Mesenchymal stem cell (in vitro differentiated cells and primary cell): Measurements from ENCODE around the gene DDIT4L.
A peak's percentile ranks its signal among the peaks of the same experiment; 100 is the strongest.

Experiments
- DNase-seq: peaks from one replicate; pipeline ENCODE4 v3.0.0-alpha.2; 2013
- H2AFZ ChIP-seq: one replicate; pipeline ENCODE4 v1.6.1; 2013; ENCODE audit warnings: low read depth, mild to moderate bottlenecking, control low read depth, inconsistent platforms, low read length, moderate library complexity
- H2AK5ac ChIP-seq: 2 replicates; pipeline ENCODE4 v1.6.1; 2013; ENCODE audit warnings: low read length, moderate library complexity, mild to moderate bottlenecking, inconsistent platforms; ENCODE audit not compliant: severe bottlenecking
- H2BK120ac ChIP-seq: one replicate; pipeline ENCODE4 v1.6.1; 2013; ENCODE audit warnings: low read depth, mild to moderate bottlenecking, inconsistent platforms, low read length, moderate library complexity
- H2BK12ac ChIP-seq, 2 experiments: one replicate each; pipeline ENCODE4 v1.6.1; 2013; ENCODE audit warnings: inconsistent platforms in 2 of 2, low read length in 2 of 2, mild to moderate bottlenecking in 2 of 2, moderate library complexity in 2 of 2, control low read depth in 1 of 2
- H2BK15ac ChIP-seq: one replicate; pipeline ENCODE4 v1.6.1; 2013; ENCODE audit warnings: mild to moderate bottlenecking, low read depth, inconsistent platforms; ENCODE audit not compliant: poor library complexity, severe bottlenecking
- H2BK5ac ChIP-seq: 2 replicates; pipeline ENCODE4 v1.6.1; 2013; ENCODE audit warnings: low read depth, mild to moderate bottlenecking, low read length, control low read depth, inconsistent platforms; ENCODE audit not compliant: poor library complexity, severe bottlenecking
- H3K14ac ChIP-seq, 2 experiments: one replicate each; pipeline ENCODE4 v1.6.1; 2013; ENCODE audit warnings: inconsistent platforms in 2 of 2, low read length in 2 of 2, control low read depth in 1 of 2, mild to moderate bottlenecking in 1 of 2, moderate library complexity in 1 of 2
- H3K18ac ChIP-seq, 2 experiments: one replicate each; pipeline ENCODE4 v1.6.1; 2013; ENCODE audit warnings: inconsistent platforms in 2 of 2, low read length in 2 of 2, control low read depth in 1 of 2, low read depth in 1 of 2, mild to moderate bottlenecking in 1 of 2
- H3K23ac ChIP-seq, 2 experiments: one replicate each; pipeline ENCODE4 v1.6.1; 2013; ENCODE audit warnings: inconsistent platforms in 2 of 2, low read length in 2 of 2, mild to moderate bottlenecking in 2 of 2, moderate library complexity in 2 of 2, control low read depth in 1 of 2
- H3K27ac ChIP-seq: 2 replicates; pipeline ENCODE4 v1.5.1; 2013; ENCODE audit warnings: mild to moderate bottlenecking, moderate library complexity, low read length, control low read depth, inconsistent platforms; ENCODE audit not compliant: poor library complexity, severe bottlenecking
- H3K27me3 ChIP-seq, 2 experiments: 2 replicates each; pipeline versions ENCODE4 v1.6.1 to v1.7.0; 2013; ENCODE audit warnings: low read length in 2 of 2, mild to moderate bottlenecking in 2 of 2, moderate library complexity in 2 of 2, control low read depth in 1 of 2, inconsistent platforms in 1 of 2; ENCODE audit not compliant: control insufficient read depth in 1 of 2, insufficient read depth in 1 of 2
- H3K36me3 ChIP-seq, 2 experiments: 2 replicates each; pipeline versions ENCODE4 v1.6.1 to v1.7.0; 2013; ENCODE audit warnings: low read length in 2 of 2, control low read depth in 1 of 2, inconsistent platforms in 1 of 2, low read depth in 1 of 2, mild to moderate bottlenecking in 1 of 2; ENCODE audit not compliant: insufficient read depth in 2 of 2, control insufficient read depth in 1 of 2
- H3K4ac ChIP-seq, 2 experiments: one replicate each; pipeline ENCODE4 v1.6.1; 2013; ENCODE audit warnings: inconsistent platforms in 2 of 2, low read length in 2 of 2, mild to moderate bottlenecking in 2 of 2, moderate library complexity in 2 of 2, control low read depth in 1 of 2, low read depth in 1 of 2
- H3K4me1 ChIP-seq: 2 replicates; pipeline ENCODE4 v1.6.1; 2013; ENCODE audit warnings: low read depth, low read length, control low read depth; ENCODE audit not compliant: control insufficient read depth, insufficient read depth
- H3K4me2 ChIP-seq: 2 replicates; pipeline ENCODE4 v1.6.1; 2013; ENCODE audit warnings: low read length, mild to moderate bottlenecking, inconsistent platforms; ENCODE audit not compliant: poor library complexity, severe bottlenecking
- H3K4me3 ChIP-seq, 2 experiments: 2 replicates each; pipeline versions ENCODE4 v1.5.1 to v1.7.0; 2013; ENCODE audit warnings: low read length in 2 of 2, mild to moderate bottlenecking in 2 of 2, control low read depth in 1 of 2, low read depth in 1 of 2; ENCODE audit not compliant: insufficient read depth in 1 of 2
- H3K79me1 ChIP-seq: replicated peaks from 2 replicates; pipeline ENCODE4 v1.6.1; 2013; ENCODE audit warnings: mild to moderate bottlenecking, control low read depth, low read length, inconsistent platforms; ENCODE audit not compliant: poor library complexity, severe bottlenecking
- H3K9ac ChIP-seq: 2 replicates; pipeline ENCODE4 v1.7.0; 2013; ENCODE audit warnings: mild to moderate bottlenecking, low read length, moderate library complexity
- H3K9me3 ChIP-seq: 2 replicates; pipeline ENCODE4 v1.7.0; 2013; ENCODE audit warnings: mild to moderate bottlenecking, low read length; ENCODE audit not compliant: control insufficient read depth
- H4K8ac ChIP-seq: one replicate; pipeline ENCODE4 v1.6.1; 2013; ENCODE audit warnings: inconsistent platforms, mild to moderate bottlenecking, low read length, moderate library complexity
- H4K91ac ChIP-seq: one replicate; pipeline ENCODE4 v1.6.1; 2013; ENCODE audit warnings: mild to moderate bottlenecking, low read length, inconsistent platforms
- WGBS: methylation state at CpG from one replicate; pipeline ENCODE4 v1.1.7; 2013; ENCODE audit warnings: mixed read lengths; 5-methylcytosine and 5-hydroxymethylcytosine counted together

Gene DDIT4L

DNA sequence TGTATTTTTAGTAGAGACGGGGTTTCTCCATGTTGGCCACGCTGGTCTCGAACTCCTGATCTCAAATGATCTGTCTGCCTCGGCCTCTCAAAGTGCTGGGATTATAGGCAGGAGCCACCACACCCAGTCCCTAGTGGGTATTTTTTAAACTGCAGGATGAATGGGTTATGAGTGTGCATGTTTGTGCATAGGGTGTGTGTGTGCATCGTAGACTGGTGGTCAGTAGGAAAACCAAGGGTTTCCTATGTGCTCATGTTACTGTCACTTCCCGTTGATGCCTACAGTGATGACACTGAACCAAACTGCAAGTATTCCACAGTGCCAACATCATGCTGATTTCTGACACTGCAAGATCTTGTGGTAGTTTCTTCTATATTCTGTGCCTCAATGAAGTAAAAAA, 41.1 kb downstream of the DDIT4L start:
- no peak overlapping the region for H2BK120ac ChIP-seq
- no peaks in the 10 kb centered on the region for H3K36me3 ChIP-seq
- no peak overlapping the region for H2BK12ac ChIP-seq
- H3K27ac ChIP-seq = no peak overlapping the region
- 97% methylated on average over 6 of the region's 6 CpGs for WGBS
- H2BK15ac ChIP-seq = no peak overlapping the region
- H3K4me1 ChIP-seq = no peaks in the 10 kb centered on the region
- H3K4me2 ChIP-seq = no peak overlapping the region
- no peaks in the 10 kb centered on the region for H3K27me3 ChIP-seq
- H2AK5ac ChIP-seq = no peak overlapping the region
- H3K14ac ChIP-seq = no peak overlapping the region
- no peaks in the 10 kb centered on the region for H3K79me1 ChIP-seq
- no peak overlapping the region for H4K91ac ChIP-seq
- DNase-seq = no peak
- H3K4ac ChIP-seq = no peak overlapping the region
- no peak overlapping the region for H2BK5ac ChIP-seq
- H3K18ac ChIP-seq = no peak overlapping the region
- H4K8ac ChIP-seq = no peak overlapping the region
- H3K9me3 ChIP-seq = no peaks in the 10 kb centered on the region
- no peak overlapping the region for H3K23ac ChIP-seq
- no peak overlapping the region for H3K4me3 ChIP-seq
- no peak overlapping the region for H3K9ac ChIP-seq
- H2AFZ ChIP-seq = no peak overlapping the region

DNA sequence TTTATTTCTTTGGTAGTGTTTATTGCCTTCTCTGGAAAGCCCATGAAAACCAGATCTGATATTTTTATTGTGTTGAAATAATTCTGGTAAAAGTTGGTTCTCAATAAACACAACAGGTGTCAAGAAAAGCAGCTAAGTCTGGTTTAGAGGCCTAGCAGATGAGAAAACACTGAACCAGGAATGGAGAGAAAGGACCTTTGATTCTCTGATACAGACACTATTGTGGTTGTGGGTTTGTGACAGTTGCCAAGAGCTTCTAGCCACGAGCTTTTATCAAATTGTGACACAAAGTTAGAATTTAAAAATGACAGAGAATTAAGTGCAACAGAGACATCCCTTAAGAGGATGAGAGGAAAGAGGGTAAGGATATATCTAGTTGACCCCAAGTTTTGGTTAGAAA, 42.6 kb downstream of the DDIT4L start:
- DNase-seq = no peak
- 67% methylated on average over 1 of the region's 1 CpG for WGBS
- Histone ChIP-seq H2BK120ac (no peak overlapping the region), H3K14ac (no peak overlapping the region), H3K18ac (no peak overlapping the region), H3K9ac (no peak overlapping the region), H3K9me3 (no peaks in the 10 kb centered on the region), H4K8ac (no peak overlapping the region), H3K36me3 (no peaks in the 10 kb centered on the region), H3K27me3 (no peaks in the 10 kb centered on the region), H2AK5ac (no peak overlapping the region), H3K79me1 (no peaks in the 10 kb centered on the region), H3K23ac (no peak overlapping the region), H3K4me3 (no peak overlapping the region), H3K4me1 (no peaks in the 10 kb centered on the region), H3K27ac (no peak overlapping the region), H2BK15ac (no peak overlapping the region), H3K4me2 (no peak overlapping the region), H2AFZ (no peak overlapping the region), H4K91ac (no peak overlapping the region), H2BK5ac (no peak overlapping the region), H2BK12ac (no peak overlapping the region), H3K4ac (no peak overlapping the region)

GRCh38 chr4:100147198-100147597, 43.1 kb downstream of the DDIT4L start:
- Histone ChIP-seq H2AK5ac (no peak overlapping the region), H3K36me3 (no peaks in the 10 kb centered on the region), H4K8ac (no peak overlapping the region), H3K18ac (no peak overlapping the region), H3K9ac (no peak overlapping the region), H3K4me1 (no peaks in the 10 kb centered on the region), H3K27me3 (no peaks in the 10 kb centered on the region), H3K79me1 (no peaks in the 10 kb centered on the region), H2BK5ac (no peak overlapping the region), H3K9me3 (no peaks in the 10 kb centered on the region), H3K4me3 (no peak overlapping the region), H3K14ac (no peak overlapping the region), H2BK12ac (no peak overlapping the region), H2AFZ (no peak overlapping the region), H3K4ac (no peak overlapping the region), H3K23ac (no peak overlapping the region), H4K91ac (no peak overlapping the region), H3K27ac (no peak overlapping the region), H2BK15ac (no peak overlapping the region), H2BK120ac (no peak overlapping the region), H3K4me2 (no peak overlapping the region)
- DNase-seq = no peak
- 40% methylated on average over 1 of the region's 1 CpG for WGBS

DNA sequence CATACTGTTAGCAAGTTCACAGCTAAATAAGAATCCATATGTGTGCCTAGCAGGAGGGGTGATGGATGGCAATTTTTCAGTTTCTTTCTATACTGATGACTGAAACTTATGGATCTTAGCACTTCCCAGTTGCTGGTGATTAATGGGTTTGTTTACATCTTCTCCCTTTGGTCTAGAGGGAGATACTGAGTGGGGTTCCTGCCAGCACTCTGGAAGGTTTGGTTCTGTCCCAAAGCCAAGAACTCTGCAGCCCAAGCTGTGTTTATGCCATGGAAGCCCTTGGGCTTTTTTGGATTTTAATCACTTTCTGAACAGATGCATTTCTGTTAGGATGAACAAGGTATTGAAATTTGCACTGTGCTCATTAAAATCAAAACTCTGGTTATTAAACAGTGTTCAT, 43.5 kb downstream of the DDIT4L start:
- no peak overlapping the region for H2AK5ac ChIP-seq
- DNase-seq = peak; percentile 23
- H3K4me1 ChIP-seq = no peaks in the 10 kb centered on the region
- H3K4me2 ChIP-seq = no peak overlapping the region
- H2BK120ac ChIP-seq = no peak overlapping the region
- no peaks in the 10 kb centered on the region for H3K79me1 ChIP-seq
- no peak overlapping the region for H3K9ac ChIP-seq
- no peak overlapping the region for H3K23ac ChIP-seq
- H3K27me3 ChIP-seq = no peaks in the 10 kb centered on the region
- H2BK15ac ChIP-seq = no peak overlapping the region
- H3K36me3 ChIP-seq = no peaks in the 10 kb centered on the region
- H3K4me3 ChIP-seq = no peak overlapping the region
- no peak overlapping the region for H3K18ac ChIP-seq
- H2AFZ ChIP-seq = no peak overlapping the region
- H2BK12ac ChIP-seq = no peak overlapping the region
- no peaks in the 10 kb centered on the region for H3K9me3 ChIP-seq
- no peak overlapping the region for H3K27ac ChIP-seq
- no peak overlapping the region for H4K8ac ChIP-seq
- no peak overlapping the region for H3K4ac ChIP-seq
- H3K14ac ChIP-seq = no peak overlapping the region
- no peak overlapping the region for H2BK5ac ChIP-seq
- no peak overlapping the region for H4K91ac ChIP-seq
